Aorta (tissue), 5 donors: Measurements from ENCODE around the gene FHIP1A. TPM values are rescaled to one million over a fixed set of nuclear protein-coding genes. Genes with fewer than 3 reads are reported as not detected.
A peak's percentile ranks its signal among the peaks of the same experiment; 100 is the strongest.

Experiments used
- ATAC-seq: fragments of 200-7000 bp; cut with Tn5 transposase; one replicate; pipeline ENCODE4 v1.9.1; 2022; ENCODE audit warnings: moderate library complexity; ENCODE audit not compliant: low FRiP score
- DNase-seq, 2 donors: peaks; one replicate each; pipeline ENCODE4 v3.0.0-alpha.2; 2020
- H3K27ac ChIP-seq, 2 donors: one replicate each; pipeline ENCODE4 v1.5.1; 2013; ENCODE audit warnings: low read length in 2 of 2, mild to moderate bottlenecking in 2 of 2, moderate library complexity in 2 of 2, control low read depth in 1 of 2, inconsistent platforms in 1 of 2, low read depth in 1 of 2
- H3K27me3 ChIP-seq, 2 donors: one replicate each; pipeline ENCODE4 v1.6.1; 2013; ENCODE audit warnings: control low read depth in 1 of 2, low read length in 1 of 2, mild to moderate bottlenecking in 1 of 2, moderate library complexity in 1 of 2; ENCODE audit not compliant: insufficient read depth in 2 of 2, control insufficient read depth in 1 of 2
- H3K36me3 ChIP-seq, 2 donors: one replicate each; pipeline ENCODE4 v1.6.1; 2013; ENCODE audit warnings: control low read depth in 1 of 2, low read length in 1 of 2, mild to moderate bottlenecking in 1 of 2; ENCODE audit not compliant: insufficient read depth in 2 of 2, control insufficient read depth in 1 of 2
- H3K4me1 ChIP-seq, 2 donors: one replicate each; pipeline ENCODE4 v1.6.1; 2013; ENCODE audit warnings: low read length in 2 of 2, control low read depth in 1 of 2, mild to moderate bottlenecking in 1 of 2, moderate library complexity in 1 of 2; ENCODE audit not compliant: insufficient read depth in 2 of 2, control insufficient read depth in 1 of 2
- H3K4me3 ChIP-seq, 2 donors: one replicate each; pipeline ENCODE4 v1.5.1; 2013; ENCODE audit warnings: low read length in 2 of 2, control low read depth in 1 of 2, mild to moderate bottlenecking in 1 of 2
- H3K9me3 ChIP-seq: one replicate; pipeline ENCODE4 v1.6.1; 2013; ENCODE audit warnings: mild to moderate bottlenecking, low read length; ENCODE audit not compliant: control insufficient read depth
- WGBS, 2 donors: extraction: QIAGEN DNeasy Blood & Tissue Kit; methylation state at CpG; one replicate each; pipeline ENCODE4 v1.1.7; 2013; 5-methylcytosine and 5-hydroxymethylcytosine counted together
- intact Hi-C, 2 donors: fragments of 100-400 bp; cut with DNase I; formaldehyde crosslinking; loops; one replicate each; pipeline versions ENCODE4 v1.14.2 to v1.15.0; 2022
- polyA plus RNA-seq, 2 donors: library from polyadenylated mRNA; stranded (reverse); fragments of 200-250 nt; gene quantifications; one replicate each; pipeline ENCODE4 v1.2.3, GENCODE V29; 2013
- total RNA-seq, 2 donors: library from RNA; stranded (reverse); fragmentation: NEBNext Ultra II Directional; extraction: Animal tissue kit (Norgen Biotek cat#: 25700); gene quantifications; one replicate each; pipeline ENCODE4 v1.2.1, GENCODE V29; 2021
- donor health status: healthy with polysubstance abuse.
- donor health status: Bipolar disorder and iron deficiency.
- donor health status: DM: no; HTN: no; CAD: no.
- donor health status: DM: no; HTN: no; CAD: no.
- donor health status: DM: yes; HTN: yes; CAD: no.

Gene FHIP1A
- total and polyA plus RNA-seq, 4 donors = 0.88 to 6.2 (median 2.8) TPM; not detected in 1

DNA sequence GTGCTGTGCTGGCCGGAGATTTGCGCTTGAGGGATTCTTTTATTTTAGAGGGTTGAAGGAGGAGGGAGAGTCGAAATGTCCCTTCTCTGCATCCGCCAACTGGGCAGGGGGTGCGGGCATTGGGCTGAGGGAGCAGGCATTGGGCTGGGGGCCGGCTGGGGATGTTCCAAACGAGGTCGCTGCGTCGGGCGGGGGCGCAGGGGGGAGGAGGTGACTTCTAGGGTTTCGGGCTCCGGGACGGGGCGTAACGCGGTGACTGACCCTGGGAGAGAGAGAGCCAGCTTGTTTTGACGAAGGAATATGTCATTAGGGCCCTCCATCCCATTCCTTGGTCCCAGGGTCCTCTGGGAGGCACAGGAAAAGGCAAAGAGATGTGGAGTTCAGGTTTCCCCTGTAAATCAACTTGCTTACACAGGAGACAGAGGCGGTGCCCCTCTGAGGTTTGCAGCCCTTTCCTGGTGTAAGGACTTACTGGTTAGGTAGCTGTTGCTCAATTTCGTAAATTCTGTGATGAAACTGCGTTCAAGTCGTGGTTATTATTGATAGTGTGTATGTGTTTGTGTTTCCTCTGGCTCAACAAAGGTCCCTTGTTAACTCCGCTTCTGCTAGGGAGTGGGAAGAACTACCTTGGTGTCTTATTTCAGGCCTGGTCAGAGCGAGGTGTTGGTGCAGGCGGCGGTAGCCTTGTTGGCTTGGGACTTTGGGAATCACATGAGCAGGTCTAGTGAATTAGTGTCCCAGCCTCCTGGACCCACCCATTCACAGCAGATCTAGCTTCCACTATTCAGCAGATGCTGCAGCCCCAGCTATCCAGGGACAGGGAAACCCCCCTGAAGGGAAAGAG lies 716 bp downstream of the FHIP1A start:
- Histone ChIP-seq H3K9me3 (no peaks in the 10 kb centered on the region), H3K27ac (no peak overlapping the region), H3K36me3 (no peaks in the 10 kb centered on the region), H3K27me3 (no peaks in the 10 kb centered on the region), H3K4me3 (peak overlapping the region; percentile 44 to 93), H3K4me1 (no peaks in the 10 kb centered on the region)
- intact Hi-C loops = no loop called here
- DNase-seq (no peak), ATAC-seq (peak; percentile 20)
- WGBS, 2 donors = 15 to 16% methylated on average over 24 to 27 of the region's 27 CpGs

DNA sequence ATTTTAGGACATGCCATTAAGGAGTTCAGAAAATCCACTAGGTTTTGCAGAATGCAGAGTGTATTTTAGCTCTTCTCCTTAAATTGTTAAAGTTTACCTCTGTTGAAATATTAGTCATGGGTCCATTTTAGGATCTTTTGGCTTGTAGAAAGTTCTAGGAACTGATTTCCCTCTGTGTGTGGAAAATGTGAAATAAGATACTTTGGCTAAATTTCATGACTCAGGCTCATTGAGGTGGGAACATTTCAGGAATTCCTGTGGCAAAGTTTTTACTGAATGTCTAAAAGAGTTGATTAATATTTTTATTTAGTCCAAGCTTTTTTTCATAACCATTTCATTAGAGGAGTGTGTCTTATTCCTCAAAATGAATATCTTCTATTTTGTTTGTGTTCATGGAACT lies 7.0 kb downstream of the FHIP1A start:
- no peak for DNase-seq
- intact Hi-C loops = no loop called here
- ATAC-seq = no peak
- Histone ChIP-seq H3K27me3 (no peaks in the 10 kb centered on the region), H3K4me3 (no peak overlapping the region), H3K27ac (no peak overlapping the region), H3K4me1 (no peaks in the 10 kb centered on the region), H3K9me3 (no peaks in the 10 kb centered on the region), H3K36me3 (no peaks in the 10 kb centered on the region)

DNA sequence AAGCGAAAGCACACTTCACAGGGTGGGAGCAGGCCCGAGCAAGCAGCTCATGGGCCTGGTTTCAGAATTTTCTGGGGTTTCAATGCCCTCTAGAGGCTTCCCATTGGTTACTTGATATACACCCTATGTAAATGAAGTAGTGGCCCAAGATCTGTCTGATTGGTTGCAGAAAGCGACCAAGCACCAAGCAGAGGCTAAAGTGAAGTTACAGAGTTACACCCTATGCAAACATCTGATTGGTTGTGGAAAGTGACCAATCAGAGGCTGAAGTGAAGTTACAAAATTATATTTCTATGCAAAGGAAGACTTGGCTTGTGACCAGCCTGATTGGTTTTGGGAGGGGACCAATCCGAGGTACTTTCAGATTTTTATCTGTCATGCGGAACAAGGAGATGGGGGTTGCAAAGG lies 8.2 kb downstream of the FHIP1A start:
- Histone ChIP-seq H3K36me3 (no peaks in the 10 kb centered on the region), H3K9me3 (no peaks in the 10 kb centered on the region), H3K27me3 (no peaks in the 10 kb centered on the region), H3K27ac (no peak overlapping the region), H3K4me3 (no peak overlapping the region), H3K4me1 (no peaks in the 10 kb centered on the region)
- no peak for ATAC-seq
- DNase-seq = no peak
- WGBS, 2 donors = 91 to 92% methylated on average over 5 of the region's 5 CpGs
- intact Hi-C loops = no loop called here

DNA sequence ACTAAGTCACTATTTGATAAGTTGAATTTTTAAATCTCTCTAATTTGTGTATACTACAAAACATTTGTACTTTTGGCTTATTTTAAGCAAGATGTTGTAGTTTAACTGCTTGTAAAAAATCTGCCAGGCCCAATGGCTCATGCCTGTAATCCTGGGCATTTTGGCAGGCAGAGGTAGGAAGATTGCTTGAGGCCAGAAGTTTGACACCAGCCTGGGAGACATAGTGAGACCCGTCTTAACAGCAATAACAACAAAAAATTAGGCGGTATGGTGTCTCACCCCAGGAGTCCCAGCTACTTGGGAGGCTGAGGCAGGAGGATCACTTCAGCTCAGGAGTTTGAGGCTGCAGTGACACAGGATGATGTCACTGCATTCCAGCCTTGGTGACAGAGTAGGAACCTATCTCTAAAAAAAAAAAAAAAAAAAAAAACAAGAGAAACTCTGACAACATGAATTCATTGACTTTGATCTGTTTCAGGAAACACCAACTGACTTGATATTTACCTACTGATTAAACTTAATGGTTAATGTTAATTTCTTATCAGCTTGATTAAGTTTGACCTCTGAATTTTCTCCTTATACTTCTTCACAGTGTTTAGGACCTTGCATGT lies 8.9 kb downstream of the FHIP1A start:
- Histone ChIP-seq H3K27ac (no peak overlapping the region), H3K27me3 (no peaks in the 10 kb centered on the region), H3K9me3 (no peaks in the 10 kb centered on the region), H3K4me1 (no peaks in the 10 kb centered on the region), H3K4me3 (no peak overlapping the region), H3K36me3 (no peaks in the 10 kb centered on the region)
- intact Hi-C loops = no loop called here
- ATAC-seq (no peak), DNase-seq (no peak)
- WGBS, 2 donors = 86 to 90% methylated on average over 2 of the region's 2 CpGs

DNA sequence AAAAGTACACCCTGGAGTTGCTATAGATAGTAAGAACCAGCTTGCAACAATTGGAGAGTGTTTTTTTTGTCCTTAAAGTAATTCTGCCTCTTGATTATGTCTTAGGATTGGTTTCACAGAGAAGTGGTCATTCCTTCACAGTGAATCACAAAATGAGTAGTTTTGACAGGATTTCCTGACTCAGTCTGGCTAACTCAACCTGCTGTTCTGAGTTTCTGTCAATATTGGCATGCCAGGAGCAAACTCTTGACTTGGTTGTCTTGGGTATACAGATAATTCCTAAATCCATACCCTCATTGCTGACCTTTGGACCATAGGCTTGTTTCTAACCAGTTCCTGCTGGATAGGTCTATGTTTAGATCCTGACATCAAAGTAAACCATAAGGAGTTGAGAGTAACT lies 9.4 kb downstream of the FHIP1A start:
- no peaks in the 10 kb centered on the region for H3K36me3 ChIP-seq
- intact Hi-C loops = no loop called here
- no peak overlapping the region for H3K27ac ChIP-seq
- H3K27me3 ChIP-seq = no peaks in the 10 kb centered on the region
- no peak overlapping the region for H3K4me3 ChIP-seq
- no peaks in the 10 kb centered on the region for H3K9me3 ChIP-seq
- H3K4me1 ChIP-seq = no peaks in the 10 kb centered on the region
- ATAC-seq = no peak
- no peak for DNase-seq

DNA sequence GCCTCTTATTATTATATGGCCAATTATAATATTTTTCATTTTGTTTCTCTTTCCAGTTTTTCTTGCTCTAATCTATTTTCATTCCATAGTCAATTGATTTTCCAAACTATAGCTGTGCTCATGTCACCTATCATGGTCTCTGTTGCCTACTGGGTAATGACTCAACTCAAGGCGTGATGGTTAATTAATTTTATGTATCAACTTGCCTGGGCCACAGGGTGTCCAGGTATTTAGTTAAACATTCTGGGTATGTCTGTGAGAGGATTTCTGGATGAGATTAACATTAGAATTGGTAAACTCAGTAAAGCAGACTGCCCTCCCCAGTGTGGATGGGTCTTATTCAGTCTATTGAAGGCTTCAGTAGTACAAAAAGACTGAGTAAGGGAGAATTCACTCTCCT lies 9.9 kb downstream of the FHIP1A start:
- intact Hi-C loops = no loop called here
- no peaks in the 10 kb centered on the region for H3K36me3 ChIP-seq
- WGBS, 2 donors = 92 to 95% methylated on average over 1 of the region's 1 CpG

GRCh38 chr4:151420250-151420807 lies 11.4 kb downstream of the FHIP1A start:
- H3K4me1 ChIP-seq = no peaks in the 10 kb centered on the region
- H3K36me3 ChIP-seq = no peaks in the 10 kb centered on the region
- DNase-seq = no peak
- H3K9me3 ChIP-seq = no peaks in the 10 kb centered on the region
- H3K27me3 ChIP-seq = no peaks in the 10 kb centered on the region
- ATAC-seq = no peak
- no peak overlapping the region for H3K27ac ChIP-seq
- intact Hi-C loops = no loop called here
- H3K4me3 ChIP-seq = no peak overlapping the region

More for the DNA sequence above, 9.9 kb downstream of the FHIP1A start:
- Histone ChIP-seq H3K4me1 (no peaks in the 10 kb centered on the region), H3K4me3 (no peak overlapping the region), H3K9me3 (no peaks in the 10 kb centered on the region), H3K27ac (no peak overlapping the region), H3K27me3 (no peaks in the 10 kb centered on the region)
- no peak for ATAC-seq
- DNase-seq = no peak

GRCh38 chr4:151422854-151423253 lies 13.9 kb downstream of the FHIP1A start:
- Histone ChIP-seq H3K27me3 (no peaks in the 10 kb centered on the region), H3K9me3 (no peaks in the 10 kb centered on the region), H3K4me3 (no peak overlapping the region), H3K36me3 (no peaks in the 10 kb centered on the region), H3K4me1 (no peaks in the 10 kb centered on the region), H3K27ac (no peak overlapping the region)
- ATAC-seq (no peak), DNase-seq (no peak)
- intact Hi-C loops = no loop called here
- WGBS, 2 donors = 64 to 73% methylated on average over 3 of the region's 3 CpGs

- intact Hi-C loops = no loop called here
- DNase-seq = no peak
- WGBS, 2 donors = 73 to 83% methylated on average over 1 of the region's 1 CpG
Measured at GRCh38 chr4:151426513-151426912, 17.5 kb downstream of the FHIP1A start.

More at GRCh38 chr4:151426513-151426912, 17.5 kb downstream of the FHIP1A start:
- Histone ChIP-seq H3K27me3 (no peaks in the 10 kb centered on the region), H3K36me3 (no peaks in the 10 kb centered on the region), H3K9me3 (no peaks in the 10 kb centered on the region), H3K27ac (no peak overlapping the region), H3K4me1 (peaks cover 0 to 2% of the 10 kb centered on the region in 2 donors), H3K4me3 (no peak overlapping the region)
- no peak for ATAC-seq
